Ishikawa (cell line): Measurements from ENCODE around the gene ROM1.

ENCODE experiments used
- CEBPB ChIP-seq: IDR thresholded peaks from 2 replicates; pipeline ENCODE4 v1.6.1; 2012
- CREB1 ChIP-seq: IDR thresholded peaks from 2 replicates; pipeline ENCODE4 v1.6.1; 2012; ENCODE audit warnings: low read depth
- EGR1 ChIP-seq: IDR thresholded peaks from 2 replicates; pipeline ENCODE4 v1.6.1; 2012
- EP300 ChIP-seq: IDR thresholded peaks from 2 replicates; pipeline ENCODE4 v1.6.1; 2012; ENCODE audit warnings: borderline replicate concordance
- FOXM1 ChIP-seq: IDR thresholded peaks from 2 replicates; pipeline ENCODE4 v1.6.1; 2012; ENCODE audit warnings: low read depth, borderline replicate concordance
- NFIC ChIP-seq: IDR thresholded peaks from 2 replicates; pipeline ENCODE4 v1.6.1; 2012
- RAD21 ChIP-seq: IDR thresholded peaks from 2 replicates; pipeline ENCODE4 v1.6.1; 2012; ENCODE audit warnings: low read depth
- REST ChIP-seq: IDR thresholded peaks from 2 replicates; pipeline ENCODE4 v1.6.1; 2012; ENCODE audit warnings: low read depth, mild to moderate bottlenecking
- TAF1 ChIP-seq: IDR thresholded peaks from 2 replicates; pipeline ENCODE4 v1.6.1; 2012; ENCODE audit warnings: low read depth, mild to moderate bottlenecking
- TCF12 ChIP-seq: IDR thresholded peaks from 2 replicates; pipeline ENCODE4 v1.6.1; 2012; ENCODE audit warnings: low read depth
- TEAD4 ChIP-seq: IDR thresholded peaks from 2 replicates; pipeline ENCODE4 v1.6.1; 2012
- USF1 ChIP-seq: IDR thresholded peaks from 2 replicates; pipeline ENCODE4 v1.6.1; 2012
- YY1 ChIP-seq: IDR thresholded peaks from 2 replicates; pipeline ENCODE4 v1.6.1; 2012; ENCODE audit warnings: low read depth
- ZBTB7A ChIP-seq: IDR thresholded peaks from 2 replicates; pipeline ENCODE4 v1.6.1; 2012; ENCODE audit warnings: low read depth
- TF ChIP-seq, protein P1 (sequence below): IDR thresholded peaks from 2 replicates; pipeline ENCODE4 v1.6.1; 2012

ROM1 gene

GRCh38 chr11:62613291-62613778, 278 bp downstream of the ROM1 start:
- TF ChIP-seq, protein P1, sequence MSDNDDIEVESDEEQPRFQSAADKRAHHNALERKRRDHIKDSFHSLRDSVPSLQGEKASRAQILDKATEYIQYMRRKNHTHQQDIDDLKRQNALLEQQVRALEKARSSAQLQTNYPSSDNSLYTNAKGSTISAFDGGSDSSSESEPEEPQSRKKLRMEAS = no peak
- no peak for TF ChIP-seq ZBTB7A
- no peak for TF ChIP-seq REST
- no peak for TF ChIP-seq EP300
- TF ChIP-seq RAD21 = no peak
- TF ChIP-seq USF1 = no peak
- no peak for TF ChIP-seq FOXM1
- no peak for TF ChIP-seq TEAD4
- no peak for TF ChIP-seq CEBPB
- TF ChIP-seq CREB1 = no peak
- TF ChIP-seq TCF12 = no peak
- TF ChIP-seq EGR1 = no peak
- TF ChIP-seq TAF1 = no peak
- no peak for TF ChIP-seq NFIC
- no peak for TF ChIP-seq YY1

GRCh38 chr11:62614275-62614674, 1.2 kb downstream of the ROM1 start:
- TF ChIP-seq, protein P1 = peak; percentile 79
- TF ChIP-seq TCF12 (no peak), REST (no peak), ZBTB7A (no peak), NFIC (no peak), FOXM1 (no peak)

- no peak for TF ChIP-seq EGR1
- TF ChIP-seq REST = no peak
- TF ChIP-seq FOXM1 = no peak
- TF ChIP-seq, protein P1 = no peak
- no peak for TF ChIP-seq EP300
- no peak for TF ChIP-seq TAF1
- no peak for TF ChIP-seq YY1
- TF ChIP-seq CEBPB = no peak
- TF ChIP-seq TEAD4 = no peak
- TF ChIP-seq ZBTB7A = no peak
- TF ChIP-seq NFIC = no peak
- no peak for TF ChIP-seq RAD21
- no peak for TF ChIP-seq USF1
- TF ChIP-seq TCF12 = no peak
- TF ChIP-seq CREB1 = no peak
Observed at GRCh38 chr11:62615521-62615920, 2.5 kb downstream of the ROM1 start.

- no peak for TF ChIP-seq USF1
Observed at GRCh38 chr11:62621027-62621566, 8.0 kb downstream of the ROM1 start.
